ENCODE results near the gene ABHD15.
A peak's percentile ranks its signal among the peaks of the same experiment; 100 is the strongest.

Gene ABHD15

DNA sequence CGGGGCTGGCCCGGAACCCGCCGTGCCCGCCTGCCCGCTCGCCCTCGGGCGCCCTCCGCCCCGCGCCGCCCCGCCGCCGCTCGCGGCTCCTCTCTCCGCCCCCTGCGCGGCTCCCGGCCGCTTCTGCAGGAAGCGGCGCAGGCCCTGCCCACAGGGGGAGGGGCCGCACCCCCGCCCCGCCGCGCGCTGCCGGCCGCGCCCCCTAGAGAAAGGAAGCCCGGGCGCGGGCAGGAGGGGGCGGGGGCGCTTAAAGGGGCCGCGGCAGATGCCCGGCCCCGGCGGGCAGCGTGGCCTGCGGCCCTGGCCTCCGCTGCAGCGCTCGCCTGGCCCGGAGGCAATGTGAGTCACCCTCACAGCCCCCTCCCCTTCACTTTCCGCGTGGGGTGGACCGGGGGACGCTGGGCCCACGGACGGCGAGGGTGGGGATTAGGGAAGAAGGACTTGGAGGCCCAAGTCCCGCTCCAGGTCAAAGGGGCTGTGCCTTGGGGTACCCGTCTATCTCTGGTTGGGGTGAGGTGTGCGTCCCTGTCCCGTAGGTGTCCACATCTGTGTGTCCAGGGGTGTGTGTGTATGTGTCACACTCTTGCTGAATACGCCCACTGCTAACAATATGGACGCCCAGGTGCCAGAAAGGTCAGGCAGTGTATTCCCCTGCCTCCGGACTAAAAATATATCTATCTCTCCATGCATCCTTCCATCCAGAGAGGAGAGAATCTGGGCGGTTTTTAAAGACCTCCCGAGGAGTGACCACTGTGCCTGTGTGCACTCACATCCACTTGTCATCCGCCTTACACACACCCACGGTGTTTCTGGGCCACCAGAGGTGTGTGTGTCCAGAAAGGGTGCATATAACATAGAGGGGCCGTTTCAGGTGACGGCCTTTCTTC, 22.9 kb upstream of the ABHD15 start, which contains the start of gene GIT1:
Gene GIT1, minus strand, starts transcription at position 125 of the 887 bp plus-strand sequence. CDS start 270 bp downstream, outside the sequence.
- DNase-seq (ENCODE audit: low read depth), result no peak
- peak within 1 kb of the TSS; percentile 91 for H3K4me3 ChIP-seq (ENCODE audit: low read depth, low read length)
- TF ChIP-seq, protein P1, sequence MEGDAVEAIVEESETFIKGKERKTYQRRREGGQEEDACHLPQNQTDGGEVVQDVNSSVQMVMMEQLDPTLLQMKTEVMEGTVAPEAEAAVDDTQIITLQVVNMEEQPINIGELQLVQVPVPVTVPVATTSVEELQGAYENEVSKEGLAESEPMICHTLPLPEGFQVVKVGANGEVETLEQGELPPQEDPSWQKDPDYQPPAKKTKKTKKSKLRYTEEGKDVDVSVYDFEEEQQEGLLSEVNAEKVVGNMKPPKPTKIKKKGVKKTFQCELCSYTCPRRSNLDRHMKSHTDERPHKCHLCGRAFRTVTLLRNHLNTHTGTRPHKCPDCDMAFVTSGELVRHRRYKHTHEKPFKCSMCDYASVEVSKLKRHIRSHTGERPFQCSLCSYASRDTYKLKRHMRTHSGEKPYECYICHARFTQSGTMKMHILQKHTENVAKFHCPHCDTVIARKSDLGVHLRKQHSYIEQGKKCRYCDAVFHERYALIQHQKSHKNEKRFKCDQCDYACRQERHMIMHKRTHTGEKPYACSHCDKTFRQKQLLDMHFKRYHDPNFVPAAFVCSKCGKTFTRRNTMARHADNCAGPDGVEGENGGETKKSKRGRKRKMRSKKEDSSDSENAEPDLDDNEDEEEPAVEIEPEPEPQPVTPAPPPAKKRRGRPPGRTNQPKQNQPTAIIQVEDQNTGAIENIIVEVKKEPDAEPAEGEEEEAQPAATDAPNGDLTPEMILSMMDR (IDR thresholded peaks at IDR 0.05; ENCODE audit: low read depth, low read length, missing control alignments), result no peak

DNA sequence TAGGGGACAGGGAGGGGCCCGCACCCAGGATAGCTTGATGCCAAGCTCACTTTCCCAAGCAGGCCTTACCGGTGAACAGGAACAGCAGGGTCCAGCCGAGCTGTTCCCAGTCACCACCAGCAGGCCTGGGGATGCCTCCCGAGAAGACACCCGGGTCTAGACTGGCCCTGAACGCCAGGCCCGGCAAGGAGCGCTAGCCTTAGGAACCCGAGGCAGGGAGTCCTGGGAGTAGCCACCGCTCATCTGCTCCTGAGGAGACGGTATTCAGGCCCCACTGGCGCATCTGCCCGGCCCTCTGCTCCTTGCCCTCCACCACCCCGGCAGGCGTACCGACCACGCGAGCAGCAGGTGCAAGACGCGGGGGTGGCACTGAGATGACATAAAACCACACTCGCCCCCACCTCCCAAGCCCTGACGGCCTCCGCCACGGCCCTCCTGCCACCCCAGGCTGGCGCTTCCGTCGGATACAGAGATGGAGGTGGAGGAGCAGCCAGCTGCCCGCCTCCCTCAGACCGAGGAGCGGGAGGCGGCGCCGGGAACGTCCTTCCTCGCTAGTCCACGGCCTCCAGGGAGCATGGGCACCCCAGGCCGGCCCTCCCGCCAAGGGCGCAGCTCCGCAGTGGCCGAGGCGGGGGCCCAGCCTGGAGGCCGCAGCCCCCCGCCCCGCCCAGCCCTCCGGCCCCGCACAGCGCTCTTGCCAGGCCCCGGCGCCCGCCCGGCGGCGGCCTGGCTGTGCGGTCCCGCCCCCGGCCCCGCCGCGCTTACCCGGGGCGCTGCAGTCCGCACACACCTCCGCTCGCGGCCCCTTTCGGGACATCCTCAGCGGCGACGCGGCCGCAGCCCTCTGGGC, 21.9 kb upstream of the ABHD15 start:
- H3K4me3 ChIP-seq (ENCODE audit: low read depth, low read length), result peak overlapping the region; percentile 91
- no peak for DNase-seq (ENCODE audit: low read depth)
- TF ChIP-seq, protein P1 (IDR thresholded peaks at IDR 0.05; ENCODE audit: low read depth, low read length, missing control alignments), result no peak

DNA sequence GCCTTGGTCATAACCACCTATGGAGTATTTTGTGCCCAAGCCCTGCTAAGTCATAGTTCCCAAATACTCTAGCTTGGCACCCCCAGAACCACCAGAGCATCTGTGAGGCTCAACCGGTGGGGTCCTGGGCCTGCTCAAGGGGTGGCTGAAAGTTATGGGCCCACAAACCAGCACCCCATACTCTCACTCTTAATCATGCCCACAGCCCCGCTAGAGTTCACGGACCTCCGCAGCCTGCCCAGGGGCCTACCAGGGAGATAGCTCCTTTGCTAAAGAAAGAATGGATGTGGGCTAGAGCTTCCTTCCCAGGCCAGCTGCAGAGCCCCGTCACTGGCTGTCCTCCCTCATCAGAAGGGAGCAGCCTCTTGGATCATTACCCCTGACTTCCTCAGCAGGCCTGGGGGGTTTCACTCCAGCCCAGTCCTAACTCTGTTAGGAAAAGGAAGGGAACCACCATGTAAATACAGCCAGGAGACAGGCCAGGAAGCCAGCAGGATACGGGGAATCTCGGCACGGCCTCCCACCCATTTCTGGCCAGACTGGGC, 21.3 kb upstream of the ABHD15 start:
- TF ChIP-seq, protein P1 (IDR thresholded peaks at IDR 0.05; ENCODE audit: low read depth, low read length, missing control alignments), result no peak
- H3K4me3 ChIP-seq (ENCODE audit: low read depth, low read length), result peak overlapping the region; percentile 91
- DNase-seq (ENCODE audit: low read depth), result no peak

DNA sequence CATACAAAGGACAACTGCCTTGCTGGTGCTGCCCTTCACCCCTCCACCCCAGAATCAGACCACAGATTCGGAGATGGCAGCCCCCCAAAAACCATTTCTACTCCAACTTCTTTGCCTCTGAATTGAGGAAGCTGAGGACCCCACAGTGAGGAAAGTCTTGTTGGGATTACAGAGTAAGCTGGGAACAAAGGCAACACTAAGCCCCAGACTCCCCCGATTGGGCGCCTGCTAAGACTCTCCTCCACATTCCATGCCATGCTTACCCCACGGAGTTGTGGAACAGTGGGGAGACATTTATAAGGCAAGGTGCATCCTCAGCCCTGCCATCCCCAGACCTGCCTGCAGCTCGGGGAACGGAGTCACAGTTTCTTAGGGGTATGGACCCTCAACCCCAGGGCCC, 20.8 kb upstream of the ABHD15 start:
- TF ChIP-seq, protein P1 (IDR thresholded peaks at IDR 0.05; ENCODE audit: low read depth, low read length, missing control alignments), result no peak
- H3K4me3 ChIP-seq (ENCODE audit: low read depth, low read length), result peak overlapping the region; percentile 91
- DNase-seq (ENCODE audit: low read depth), result no peak

DNA sequence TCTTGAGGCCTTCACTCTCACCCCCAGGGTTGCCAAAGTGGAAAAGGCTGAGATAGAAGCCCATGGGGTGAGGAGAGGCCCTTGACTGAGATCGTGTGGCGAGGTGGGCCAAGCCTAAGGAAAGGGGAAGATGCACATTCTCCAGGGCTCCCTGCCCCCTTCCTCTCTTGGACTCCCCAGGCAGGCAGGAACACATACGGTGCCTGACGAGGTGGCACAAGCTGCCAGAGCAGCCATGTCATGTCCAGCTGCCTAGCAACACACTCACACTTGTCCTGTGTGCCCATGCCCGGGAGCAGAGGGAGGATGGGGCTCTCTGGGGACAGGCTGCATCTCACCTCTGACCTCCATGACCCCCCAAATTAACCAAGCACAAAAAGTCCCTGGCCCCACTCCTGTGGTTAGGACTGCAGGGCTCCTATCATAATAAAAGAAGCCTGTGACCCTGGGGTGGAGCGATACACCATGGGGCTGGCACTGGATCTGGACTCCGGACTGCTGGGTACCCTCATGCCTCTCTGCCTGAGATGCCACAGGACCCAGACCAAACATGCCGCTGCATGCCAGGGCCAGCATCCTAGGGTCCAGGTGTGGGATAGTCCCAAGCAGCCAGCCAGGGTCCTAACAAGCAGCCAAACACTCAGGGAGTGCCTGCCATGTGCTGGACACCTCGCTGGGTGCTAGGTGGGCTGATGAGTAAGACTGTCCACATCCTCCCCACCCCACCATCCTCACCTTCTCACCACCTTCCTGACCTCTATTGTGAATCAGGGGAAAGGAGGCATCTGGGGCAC, 20.0 kb upstream of the ABHD15 start:
- no peak for DNase-seq (ENCODE audit: low read depth)
- TF ChIP-seq, protein P1 (IDR thresholded peaks at IDR 0.05; ENCODE audit: low read depth, low read length, missing control alignments), result no peak
- no peak overlapping the region for H3K4me3 ChIP-seq (ENCODE audit: low read depth, low read length)

DNA sequence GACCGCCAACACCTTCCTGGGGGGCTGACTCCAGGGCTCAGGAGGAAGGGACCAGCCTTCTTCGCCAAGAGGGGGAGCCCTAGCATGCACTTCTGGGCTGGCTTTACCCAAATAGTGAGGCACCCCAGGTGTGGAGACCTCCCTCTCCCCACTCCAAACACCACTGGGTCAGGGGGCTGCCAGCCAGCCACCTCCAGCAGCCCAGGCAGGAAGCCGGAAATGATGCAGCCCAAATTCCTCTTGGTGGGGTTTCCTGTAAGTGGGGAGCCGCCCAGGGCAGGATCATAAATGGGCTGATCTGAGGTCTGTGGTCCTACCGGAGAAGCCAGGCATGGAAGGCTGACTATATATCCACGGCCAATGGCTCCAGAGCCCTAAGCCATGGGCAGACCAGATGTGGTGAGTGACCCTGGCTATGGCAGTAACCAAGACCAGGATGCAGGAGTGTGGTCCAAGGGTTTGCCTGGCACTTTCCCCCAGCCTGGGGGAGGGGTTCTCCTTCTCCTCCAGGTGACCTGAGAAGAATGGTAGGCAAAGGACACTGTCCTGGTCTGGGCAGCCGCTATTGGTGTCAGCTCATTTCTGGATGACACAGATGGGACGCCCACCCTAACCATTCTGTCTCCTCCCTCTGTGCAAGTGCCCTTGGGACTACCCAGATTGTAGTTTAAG, 18.4 kb upstream of the ABHD15 start:
- H3K4me3 ChIP-seq (ENCODE audit: low read depth, low read length), result no peak overlapping the region; the same call in 1 of the 2 replicates

More for the DNA sequence above, 18.4 kb upstream of the ABHD15 start:
- TF ChIP-seq, protein P1 (IDR thresholded peaks at IDR 0.05; ENCODE audit: low read depth, low read length, missing control alignments), result peak; percentile 61
- DNase-seq (ENCODE audit: low read depth), result no peak
